GM21786 (cell line): ENCODE data around the gene FBXO38.
"Not testable (repeated sequence)": the region's sequence is repeated elsewhere in the genome, so short reads cannot be mapped to it uniquely, and the experiment has no call there.

Experiments
- ATAC-seq: cut with Tn5 transposase; IDR thresholded peaks from one replicate; pipeline ENCODE4 v1.9.1; 2021; ENCODE audit not compliant: unreplicated experiment

Gene FBXO38

DNA sequence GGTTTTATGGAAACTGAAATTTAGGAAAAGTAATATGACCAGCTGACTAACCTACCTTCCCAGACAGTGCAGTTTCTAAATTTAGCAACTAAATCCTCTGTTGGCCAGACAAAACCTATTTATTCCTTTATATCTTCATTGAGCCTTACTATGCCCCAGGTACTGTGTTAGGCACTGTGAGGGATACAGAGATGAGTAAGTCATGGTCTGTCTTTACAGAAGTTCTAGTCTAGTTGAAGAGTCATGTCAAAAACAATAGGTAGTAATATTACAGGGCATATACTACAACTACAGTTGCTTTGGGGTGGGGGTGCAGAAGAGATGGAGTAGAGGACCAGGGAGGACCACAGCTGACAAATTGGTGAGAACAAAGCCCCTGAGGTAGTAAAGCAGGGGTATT lies 42.8 kb downstream of the FBXO38 start:
- ATAC-seq, result no peak

DNA sequence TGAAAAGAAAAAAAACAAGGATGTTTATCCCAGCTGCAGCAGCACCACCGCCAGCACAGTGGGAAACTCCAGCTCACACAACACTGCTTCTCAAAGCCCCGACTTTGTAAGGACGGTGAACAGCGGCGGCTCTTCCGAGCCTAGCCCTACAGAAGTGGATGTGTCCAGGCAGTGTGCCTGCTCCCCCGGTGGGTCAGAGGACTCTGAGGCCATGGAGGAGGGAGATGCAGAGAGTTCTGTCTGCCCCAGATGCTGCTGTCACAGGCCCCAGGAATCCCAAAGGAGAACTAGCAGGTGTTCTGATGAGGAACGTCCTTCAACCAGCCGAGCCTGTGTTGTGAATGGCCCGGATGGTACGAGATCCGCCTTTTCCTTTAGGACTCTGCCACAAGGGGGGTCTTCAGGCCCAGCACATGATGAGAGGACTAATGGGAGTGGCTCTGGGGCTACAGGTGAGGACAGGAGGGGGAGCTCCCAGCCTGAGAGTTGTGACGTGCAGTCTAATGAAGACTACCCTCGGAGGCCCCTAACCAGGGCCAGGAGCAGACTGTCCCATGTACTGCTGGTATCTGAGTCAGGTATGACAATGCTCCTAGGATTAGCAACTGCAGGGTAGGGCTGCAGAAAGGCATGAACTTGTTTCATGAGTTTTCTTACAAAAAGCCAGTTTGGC lies 43.7 kb downstream of the FBXO38 start:
- no peak for ATAC-seq

DNA sequence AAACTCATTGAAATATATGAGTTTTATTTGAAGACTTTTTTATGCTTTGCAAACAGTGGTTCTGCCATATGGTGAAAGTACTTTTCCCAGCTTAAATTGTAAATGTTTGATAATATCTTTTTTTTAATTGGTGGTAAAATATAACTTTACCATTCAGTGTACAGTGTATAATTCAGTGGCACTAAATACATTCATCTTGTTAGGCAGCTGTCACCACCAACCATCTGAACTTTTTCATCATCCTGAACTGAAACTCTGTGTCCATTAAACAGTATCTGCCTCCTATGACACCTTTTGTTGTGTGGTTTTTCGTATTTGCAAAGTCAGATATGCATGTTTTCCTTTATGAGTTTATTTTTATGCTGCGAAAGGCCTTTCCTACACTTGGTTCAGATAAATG lies 45.1 kb downstream of the FBXO38 start:
- ATAC-seq, result no peak

DNA sequence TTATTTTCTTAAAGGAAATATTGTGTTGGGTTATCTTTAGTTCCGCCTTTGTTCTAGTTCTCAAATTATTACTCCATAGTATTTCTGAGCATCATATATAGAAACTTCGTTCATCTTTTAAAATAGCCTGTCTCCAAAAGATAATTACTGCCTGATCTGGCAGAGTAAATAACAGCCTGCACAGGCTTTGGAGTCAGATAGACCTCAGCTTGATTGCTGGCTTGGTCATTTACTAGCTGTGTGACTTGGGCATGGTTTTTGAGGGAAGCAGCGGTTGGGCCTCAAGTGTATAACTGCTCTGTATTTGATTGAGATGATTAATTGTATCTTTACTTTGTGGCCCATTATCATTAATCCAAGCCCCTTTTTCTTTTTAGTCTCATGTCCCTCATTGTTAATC lies 50.1 kb downstream of the FBXO38 start:
- ATAC-seq, result no peak

GRCh38 chr5:148436029-148436428 lies 52.3 kb downstream of the FBXO38 start:
- ATAC-seq, result no peak

DNA sequence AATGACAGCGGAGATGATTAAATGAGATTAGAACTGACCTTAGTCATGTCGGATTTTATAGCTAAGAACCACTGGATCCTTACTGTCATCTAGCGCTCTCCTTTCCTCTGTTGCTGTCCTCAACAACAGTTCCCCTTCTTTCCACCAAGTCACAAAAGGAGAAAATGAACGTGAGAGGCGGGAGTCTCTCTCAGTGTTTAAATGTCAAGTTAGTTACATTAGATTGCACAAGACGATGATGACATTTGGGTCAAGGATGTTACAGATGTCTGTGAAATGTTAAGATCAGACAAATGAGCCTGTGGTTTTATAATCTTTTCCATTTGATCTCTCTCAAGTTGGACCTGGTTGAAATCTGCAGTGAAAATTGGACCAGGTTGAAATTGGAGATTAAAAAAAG lies 53.5 kb downstream of the FBXO38 start:
- no peak for ATAC-seq

DNA sequence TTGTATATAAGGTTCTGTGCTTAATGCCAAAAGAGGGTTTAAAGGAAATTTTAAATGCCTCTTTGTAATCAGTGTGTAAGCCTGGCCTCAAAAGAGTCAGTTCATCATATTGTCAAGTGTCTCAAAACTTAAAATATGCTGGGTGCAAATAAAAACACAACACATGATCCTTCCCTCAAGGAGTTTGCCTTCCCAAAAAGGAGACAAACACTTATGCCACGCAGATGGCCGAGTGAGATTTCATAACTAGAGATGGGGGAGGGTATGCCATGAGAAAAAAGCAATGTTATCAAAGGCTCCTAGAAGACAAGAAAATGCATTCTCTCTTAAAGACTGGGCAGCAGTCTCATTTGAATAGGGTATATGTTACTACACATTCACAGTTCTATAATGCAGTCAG lies 55.2 kb downstream of the FBXO38 start:
- ATAC-seq, result no peak

DNA sequence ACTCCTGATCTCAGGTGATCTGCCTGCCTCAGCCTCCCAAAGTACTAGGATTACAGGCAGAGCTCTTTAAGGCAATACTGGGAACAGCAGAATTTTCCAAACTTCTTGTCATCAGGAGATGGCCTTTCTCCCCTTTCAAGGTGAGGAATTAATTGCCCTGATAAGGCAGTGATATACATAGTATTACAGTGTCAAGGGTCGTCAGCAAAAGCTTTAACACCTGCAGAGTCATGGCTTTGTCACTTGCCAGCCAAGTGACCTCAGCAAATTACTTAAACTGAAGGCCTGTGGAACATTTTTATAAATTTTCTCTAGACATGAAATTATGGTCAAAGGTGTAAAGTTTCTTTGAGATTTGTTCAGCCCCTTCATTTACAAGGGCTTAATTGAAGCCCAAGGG lies 59.5 kb downstream of the FBXO38 start:
- no peak for ATAC-seq

DNA sequence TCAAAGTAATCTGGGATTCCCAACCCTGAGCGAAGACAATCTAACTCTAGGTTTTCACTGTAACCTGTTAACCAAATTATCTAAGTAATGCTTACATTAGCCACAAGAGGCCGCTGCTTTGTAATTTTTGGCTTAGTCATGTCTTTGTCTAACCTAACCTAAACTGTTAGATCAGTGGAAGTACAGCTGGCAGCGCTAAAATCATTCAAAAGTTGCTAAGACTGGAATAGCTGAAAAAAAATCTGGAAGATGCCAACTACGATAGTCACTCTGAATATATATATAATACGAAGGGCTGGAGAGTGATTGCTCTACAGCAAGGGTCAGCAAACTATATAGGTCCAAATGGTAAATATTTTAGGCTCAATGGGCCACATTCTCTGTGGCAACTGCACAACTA lies 60.2 kb downstream of the FBXO38 start:
- peak; percentile 89 for ATAC-seq

- no peak for ATAC-seq
Observed at GRCh38 chr5:148445578-148445977, 61.8 kb downstream of the FBXO38 start.

- ATAC-seq, result no peak
Observed at GRCh38 chr5:148446611-148447010, 62.9 kb downstream of the FBXO38 start.

GRCh38 chr5:148452499-148453193 lies 68.9 kb downstream of the FBXO38 start:
- no peak for ATAC-seq

DNA sequence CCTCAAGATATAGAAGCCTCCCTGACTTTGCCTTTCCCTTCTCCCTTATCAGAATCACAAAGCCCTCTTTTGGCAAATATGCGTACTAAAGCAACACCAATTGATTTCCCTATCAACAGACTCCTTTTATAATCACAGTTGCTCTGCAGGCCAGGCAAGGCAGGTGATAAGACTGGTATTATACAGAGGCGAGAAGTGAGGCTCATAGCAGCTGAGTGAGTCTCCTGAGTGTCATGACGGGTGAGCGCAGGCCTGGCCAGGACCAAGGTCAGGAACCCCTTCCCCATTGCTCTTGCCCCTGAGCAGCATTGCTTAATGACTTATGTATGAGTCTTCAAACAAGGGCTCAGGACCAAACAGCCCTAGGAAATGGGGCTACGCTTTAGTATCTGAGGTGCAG lies 70.8 kb downstream of the FBXO38 start:
- ATAC-seq, result no peak

DNA sequence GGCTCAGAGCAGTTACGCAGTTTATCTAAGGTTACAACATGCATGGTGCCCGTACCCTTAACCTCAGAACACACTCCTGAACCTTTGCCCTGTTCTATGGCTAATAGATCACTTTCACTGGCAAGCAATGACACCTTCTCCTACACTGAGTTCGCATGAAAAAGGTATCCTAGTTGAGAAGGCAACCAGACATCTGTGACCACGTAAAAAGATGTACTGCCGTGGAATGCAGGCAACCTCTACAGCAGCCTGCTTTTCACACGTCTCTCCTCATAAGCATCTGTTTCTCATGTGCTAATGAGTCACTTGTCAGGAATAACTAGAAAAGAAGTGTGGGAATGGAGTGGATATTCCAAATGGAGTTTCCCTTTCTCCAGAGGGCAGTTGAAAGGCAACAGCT lies 71.4 kb downstream of the FBXO38 start:
- no peak for ATAC-seq

DNA sequence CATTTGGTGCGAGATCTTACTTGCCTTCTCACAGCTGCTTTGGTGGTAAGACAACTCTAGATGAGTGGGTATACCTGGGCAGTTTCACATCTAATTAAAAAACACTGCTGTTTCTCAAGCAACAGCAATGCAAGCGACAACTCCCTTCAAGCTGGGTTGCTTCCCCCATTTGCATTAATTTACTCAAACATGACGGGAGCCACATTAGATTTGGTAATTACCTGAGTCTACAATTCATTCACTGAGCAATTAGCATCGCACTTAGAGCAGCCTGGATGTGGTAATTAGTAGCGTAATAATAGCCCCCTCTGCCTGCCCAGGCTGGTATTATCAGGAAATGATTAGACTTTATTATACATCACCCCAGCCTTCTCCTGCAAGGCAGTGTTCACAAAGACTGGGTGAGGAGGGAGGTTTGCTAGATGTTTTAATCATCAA lies 73.4 kb downstream of the FBXO38 start:
- peak; percentile 64 for ATAC-seq

DNA sequence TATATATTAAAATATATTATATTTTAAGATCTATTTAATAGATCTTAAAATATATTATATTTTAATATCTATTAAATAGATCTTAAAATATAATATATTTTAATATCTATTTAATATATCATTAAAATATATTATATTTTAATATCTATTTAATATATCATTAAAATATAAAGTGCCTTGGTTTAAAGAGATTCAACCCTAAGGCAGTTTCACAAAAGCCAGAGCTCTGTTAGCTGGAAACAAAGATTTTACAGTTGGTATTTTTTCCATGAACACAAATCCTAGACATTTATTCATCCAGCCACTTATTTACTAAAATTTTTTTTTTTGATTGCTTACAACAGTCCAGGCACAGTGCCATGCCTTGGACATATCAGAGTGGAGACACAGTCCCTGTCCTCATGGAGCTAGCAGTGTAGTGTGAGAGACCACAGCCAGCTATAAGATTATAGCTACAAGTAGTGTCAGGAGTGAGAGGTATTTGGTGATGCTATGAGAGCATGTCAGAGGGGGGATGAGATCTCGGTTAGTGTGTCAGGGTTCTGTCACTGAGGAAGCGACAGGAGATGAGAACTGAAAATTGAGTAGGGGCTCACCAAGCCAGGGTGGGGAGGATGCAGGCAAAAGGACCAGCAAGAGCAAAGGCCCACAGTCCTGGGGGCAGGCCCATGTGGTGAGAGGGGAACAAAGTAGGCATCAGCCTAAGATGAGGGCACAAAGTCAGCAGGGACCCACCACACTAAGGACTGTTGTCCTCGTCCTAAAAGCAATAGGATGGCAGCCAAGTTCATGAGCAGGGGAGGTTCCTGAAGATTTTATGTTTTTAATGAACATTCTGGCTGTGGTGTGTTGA lies 74.5 kb downstream of the FBXO38 start:
- ATAC-seq, result no peak

- ATAC-seq, result no peak
Observed at GRCh38 chr5:148459669-148460068, 75.9 kb downstream of the FBXO38 start.

DNA sequence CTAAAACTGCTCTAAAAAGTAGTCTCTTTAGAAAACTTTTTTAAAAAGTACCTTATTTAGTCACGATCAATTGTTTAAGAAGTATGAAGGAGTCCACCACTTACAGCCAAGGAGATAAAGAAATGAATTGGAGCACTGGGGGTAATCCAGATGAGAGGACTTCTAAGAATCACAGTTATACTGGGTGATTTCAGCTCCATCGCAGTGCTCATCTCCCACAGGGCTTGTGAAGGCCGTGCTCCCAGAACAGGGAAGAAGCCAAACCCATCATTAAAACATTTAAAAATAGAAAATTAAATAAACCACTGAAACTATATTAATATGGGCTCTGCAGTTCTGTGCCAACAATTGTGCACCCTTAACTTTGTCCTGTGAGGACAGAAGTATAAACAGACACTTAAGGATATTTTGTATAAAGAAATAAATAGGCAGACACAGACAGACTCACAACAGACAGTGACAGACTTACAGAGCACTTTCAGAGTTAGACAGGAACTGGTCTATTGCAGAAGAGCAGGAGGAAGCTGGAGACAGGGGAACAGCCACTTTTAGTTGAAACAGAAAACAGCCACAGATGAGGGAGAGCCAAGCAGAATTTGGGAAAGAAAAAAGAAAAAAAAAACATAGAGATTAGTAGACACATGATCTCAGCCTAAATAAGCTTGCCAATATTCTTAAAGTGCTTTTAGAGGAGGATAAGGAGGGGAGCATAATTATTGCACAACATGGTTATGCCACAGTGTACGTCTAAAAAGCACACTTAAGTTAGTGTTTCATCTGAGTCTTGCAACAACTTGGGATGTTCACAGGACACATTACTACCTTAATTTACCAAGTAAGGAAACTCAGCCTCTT lies 81.8 kb downstream of the FBXO38 start:
- no peak for ATAC-seq

DNA sequence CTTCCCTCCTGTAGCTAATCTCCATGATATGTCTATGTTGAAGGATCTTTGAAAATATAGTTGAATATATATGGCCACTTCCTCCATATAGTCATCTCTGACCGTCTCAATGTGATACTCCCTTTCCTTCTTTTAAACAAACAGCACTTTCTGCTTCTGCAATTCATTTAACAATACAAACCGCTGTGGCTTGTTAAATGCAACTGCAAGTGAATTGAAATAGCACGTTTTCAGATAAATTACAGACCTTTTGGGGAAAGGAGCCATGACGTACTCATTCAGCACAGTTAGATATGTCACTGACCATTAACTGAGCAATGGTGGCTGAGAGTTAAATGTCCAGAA lies 82.5 kb downstream of the FBXO38 start:
- ATAC-seq, result no peak

DNA sequence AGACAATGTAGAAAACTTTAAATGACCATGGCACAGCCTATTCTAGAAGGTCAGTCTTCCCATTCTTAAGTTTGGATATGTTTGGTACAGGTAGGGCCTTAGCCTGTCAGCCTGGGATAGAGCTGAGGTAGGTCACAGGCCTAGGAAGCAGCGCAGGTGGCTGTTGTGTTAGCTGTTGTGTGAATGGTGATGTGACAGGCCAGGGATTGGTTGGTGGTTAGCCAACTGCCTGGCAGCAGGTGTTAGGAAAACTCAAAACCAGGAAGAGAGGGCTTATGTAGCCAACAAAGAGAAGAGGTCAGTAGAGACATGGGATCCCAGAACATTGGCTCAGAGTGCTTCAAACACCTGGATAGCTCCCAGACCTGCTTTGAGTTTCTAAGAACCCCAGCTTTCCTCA lies 84.2 kb downstream of the FBXO38 start:
- no peak for ATAC-seq

GRCh38 chr5:148468746-148469145 lies 85.0 kb downstream of the FBXO38 start:
- not testable (repeated sequence) for ATAC-seq
